HT1080 (cell line): Measurements from ENCODE around the gene FRAT2. TPM values are rescaled to one million over a fixed set of nuclear protein-coding genes. Genes with fewer than 3 reads are reported as not detected.
"Not testable (repeated sequence)": the region's sequence is repeated elsewhere in the genome, so short reads cannot be mapped to it uniquely, and the experiment has no call there.

ENCODE experiments used
- DNase-seq: peaks from one replicate; pipeline ENCODE4 v3.0.0-alpha.2; 2015; ENCODE audit warnings: low read depth
- total RNA-seq: library from RNA; depleted of rRNA; stranded (reverse); fragments of >200 nt; shearing (Covaris generic); gene quantifications from 2 replicates; pipeline ENCODE4 v1.2.3, GENCODE V29; 2014

The FRAT2 gene
- total RNA-seq, 1 experiment from 2014 or later = 11.8 TPM

GRCh38 chr10:97356918-97357317 lies 22.4 kb upstream of the FRAT2 start:
- no peak for DNase-seq

GRCh38 chr10:97356318-97356914 lies 21.9 kb upstream of the FRAT2 start:
- peak; percentile 47 for DNase-seq

GRCh38 chr10:97355571-97355975 lies 21.0 kb upstream of the FRAT2 start:
- no peak for DNase-seq

GRCh38 chr10:97353945-97354344 lies 19.4 kb upstream of the FRAT2 start:
- no peak for DNase-seq

- no peak for DNase-seq
Observed at GRCh38 chr10:97349752-97350513, 15.4 kb upstream of the FRAT2 start.

- no peak for DNase-seq
Observed at GRCh38 chr10:97347317-97347716, 12.8 kb upstream of the FRAT2 start.

- not testable (repeated sequence) for DNase-seq
Observed at GRCh38 chr10:97343664-97344063, 9.1 kb upstream of the FRAT2 start.

- no peak for DNase-seq
Observed at GRCh38 chr10:97341416-97341815, 6.9 kb upstream of the FRAT2 start.

GRCh38 chr10:97338041-97338440 lies 3.5 kb upstream of the FRAT2 start:
- no peak for DNase-seq

- no peak for DNase-seq
Observed at GRCh38 chr10:97336942-97337831, 2.7 kb upstream of the FRAT2 start.

GRCh38 chr10:97336446-97336845 lies 1.9 kb upstream of the FRAT2 start:
- no peak for DNase-seq

GRCh38 chr10:97336006-97336405 lies 1.5 kb upstream of the FRAT2 start:
- no peak for DNase-seq

GRCh38 chr10:97335188-97335619 lies 675 bp upstream of the FRAT2 start:
- DNase-seq = no peak

GRCh38 chr10:97333601-97334369 lies 744 bp downstream of the FRAT2 start:
- peak; percentile 29 for DNase-seq

GRCh38 chr10:97333351-97333600 lies 1.3 kb downstream of the FRAT2 start:
- DNase-seq = no peak

GRCh38 chr10:97332591-97333350 lies 1.8 kb downstream of the FRAT2 start:
- peak; percentile 66 for DNase-seq

- no peak for DNase-seq
Observed at GRCh38 chr10:97331153-97331703, 3.3 kb downstream of the FRAT2 start.

- DNase-seq = no peak
Observed at GRCh38 chr10:97329766-97330165, 4.8 kb downstream of the FRAT2 start.

GRCh38 chr10:97328646-97329453 lies 5.7 kb downstream of the FRAT2 start:
- no peak for DNase-seq
